BE2C (cell line): Measurements from ENCODE around the gene GPR42.

ENCODE experiments used
- DNase-seq: peaks from one replicate; pipeline ENCODE4 v3.0.0-alpha.2; 2020
- H3K27me3 ChIP-seq: fragments of 250-450 bp; sonication (Bioruptor Pico); 2 replicates; pipeline ENCODE4 v1.5.1; 2020; ENCODE audit warnings: mild to moderate bottlenecking
- H3K36me3 ChIP-seq: fragments of 250-450 bp; sonication (Bioruptor Pico); 2 replicates; pipeline ENCODE4 v1.5.1; 2020; ENCODE audit warnings: mild to moderate bottlenecking
- H3K4me1 ChIP-seq: fragments of 250-450 bp; sonication (Bioruptor Pico); 2 replicates; pipeline ENCODE4 v1.5.1; 2020
- H3K4me3 ChIP-seq: 2 replicates; pipeline ENCODE4 v1.5.1; 2011; ENCODE audit warnings: low read depth, low read length
- H3K9me3 ChIP-seq: fragments of 250-450 bp; sonication (Bioruptor Pico); 2 replicates; pipeline ENCODE4 v1.5.1; 2020
- CTCF ChIP-seq: IDR thresholded peaks from 2 replicates; pipeline ENCODE4 v1.5.1; 2012; ENCODE audit warnings: mild to moderate bottlenecking, low read depth, low read length

Gene GPR42

GRCh38 chr19:35419046-35419445 is 48.2 kb downstream of the GPR42 start:
- Histone ChIP-seq H3K27me3 (no peaks in the 10 kb centered on the region), H3K4me1 (no peaks in the 10 kb centered on the region; the same call in 1 of the 2 replicates), H3K36me3 (no peaks in the 10 kb centered on the region), H3K9me3 (no peaks in the 10 kb centered on the region), H3K4me3 (no peak overlapping the region)
- no peak for DNase-seq
- no peak for TF ChIP-seq CTCF

- DNase-seq: no peak
- Histone ChIP-seq H3K27me3 (no peaks in the 10 kb centered on the region), H3K4me1 (no peaks in the 10 kb centered on the region; the same call in 1 of the 2 replicates), H3K4me3 (no peak overlapping the region), H3K9me3 (no peaks in the 10 kb centered on the region), H3K36me3 (no peaks in the 10 kb centered on the region)
- no peak for TF ChIP-seq CTCF
These were observed 48.9 kb downstream of the GPR42 start for GRCh38 chr19:35419805-35420204.

- H3K4me1 ChIP-seq: no peaks in the 10 kb centered on the region; the same call in 1 of the 2 replicates
- H3K27me3 ChIP-seq: no peaks in the 10 kb centered on the region
- no peak overlapping the region for H3K4me3 ChIP-seq
- peak; percentile 43 for DNase-seq
- no peaks in the 10 kb centered on the region for H3K36me3 ChIP-seq
- TF ChIP-seq CTCF: no peak
- H3K9me3 ChIP-seq: no peaks in the 10 kb centered on the region
These were observed 50.5 kb downstream of the GPR42 start for GRCh38 chr19:35421362-35421761.
